PC-9 (cell line): ENCODE measurements around the gene HRH1. TPM values are rescaled to one million over a fixed set of nuclear protein-coding genes. Genes with fewer than 3 reads are reported as not detected.

ENCODE experiments used
- BruUV-seq: library from RNA; stranded (reverse); fragments of 400-500 nt; replicated peaks from 2 replicates; lab custom pipeline; 2021; lab: Mats Ljungman, UMichigan
- CTCF ChIA-PET: fragments of 300-600 bp; sonication (Branson Sonifier 250); formaldehyde crosslinking; loops from one replicate; lab custom pipeline; 2022; ENCODE audit warnings: antibody characterized with exemption; lab: Charles Lee
- POLR2A ChIA-PET: fragments of 300-600 bp; sonication (Branson Sonifier 250); formaldehyde crosslinking; loops from one replicate; lab custom pipeline; 2022; ENCODE audit warnings: antibody characterized with exemption; ENCODE audit not compliant: unreplicated experiment; lab: Charles Lee
- DNase-seq, 2 experiments: peaks; one replicate each; pipeline versions ENCODE4 v3.0.0 to v3.0.0-alpha.2; 2015 to 2022; ENCODE audit warnings: mixed read lengths in 1 of 2
- H2AFZ ChIP-seq: fragments of 200-600 bp; sonication (generic); 2 replicates; pipeline ENCODE4 v1.8.1; 2017; ENCODE audit warnings: antibody characterized with exemption
- H3F3A ChIP-seq: fragments of 200-600 bp; sonication (generic); 2 replicates; pipeline ENCODE4 v1.8.1; 2017; ENCODE audit warnings: antibody characterized with exemption, mild to moderate bottlenecking, low read depth; ENCODE audit not compliant: insufficient read depth
- H3K27ac ChIP-seq: fragments of 200-600 bp; sonication (generic); 2 replicates; pipeline ENCODE4 v1.6.1; 2016; ENCODE audit warnings: mixed run types
- H3K27me3 ChIP-seq: fragments of 200-600 bp; sonication (generic); 2 replicates; pipeline ENCODE4 v1.6.1; 2016; ENCODE audit warnings: low read depth, mixed run types; ENCODE audit not compliant: insufficient read depth
- H3K36me3 ChIP-seq: fragments of 200-600 bp; sonication (generic); 2 replicates; pipeline ENCODE4 v1.6.1; 2016; ENCODE audit warnings: low read depth, mixed run types
- H3K4me1 ChIP-seq: fragments of 200-600 bp; sonication (generic); replicated peaks from 2 replicates; pipeline ENCODE4 v1.6.1; 2016; ENCODE audit warnings: mixed run types; ENCODE audit not compliant: insufficient read depth
- H3K4me2 ChIP-seq: fragments of 200-600 bp; sonication (generic); 2 replicates; pipeline ENCODE4 v1.6.1; 2017; ENCODE audit warnings: mixed run types
- H3K4me3 ChIP-seq: fragments of 200-600 bp; sonication (generic); 2 replicates; pipeline ENCODE4 v1.6.1; 2016; ENCODE audit warnings: mixed run types
- H3K79me2 ChIP-seq: fragments of 200-600 bp; sonication (generic); 2 replicates; pipeline ENCODE4 v1.6.1; 2017; ENCODE audit warnings: low read depth, mixed run types
- H3K9me2 ChIP-seq: fragments of 200-600 bp; sonication (generic); 2 replicates; pipeline ENCODE4 v1.8.1; 2017; ENCODE audit warnings: mild to moderate bottlenecking; ENCODE audit not compliant: insufficient read depth
- H3K9me3 ChIP-seq: fragments of 200-600 bp; sonication (generic); 2 replicates; pipeline ENCODE4 v1.8.1; 2016; ENCODE audit warnings: low read depth; ENCODE audit not compliant: insufficient read depth
- H4K20me1 ChIP-seq: fragments of 200-600 bp; sonication (generic); 2 replicates; pipeline ENCODE4 v1.8.1; 2017; ENCODE audit not compliant: insufficient read depth
- CTCF ChIP-seq: fragments of 200-600 bp; sonication (generic); conservative IDR thresholded peaks from 2 replicates; pipeline ENCODE4 v1.6.1; 2017; ENCODE audit warnings: mixed run types, antibody characterized with exemption, mild to moderate bottlenecking, moderate library complexity
- EZH2 ChIP-seq: fragments of 200-600 bp; sonication (generic); IDR thresholded peaks from 2 replicates; pipeline ENCODE4 v1.8.0; 2017; ENCODE audit warnings: antibody characterized with exemption, low read depth
- intact Hi-C: fragments of 100-400 bp; cut with micrococcal nuclease; formaldehyde crosslinking; loops from one replicate; pipeline ENCODE4 v1.10.0; 2022; ENCODE audit not compliant: unreplicated experiment
- total RNA-seq: library from RNA; stranded (reverse); gene quantifications from 2 replicates; pipeline ENCODE4 v1.2.3, GENCODE V29; 2021

HRH1 gene
- total RNA-seq, 1 experiment from 2014 or later = 9.2 TPM

GRCh38 chr3:11152301-11152700 is 2.0 kb upstream of the HRH1 start:
- Histone ChIP-seq H3F3A (0 out of 2 replicates have a peak, but pooled peaks cover under 1% of the 10 kb centered on the region), H3K36me3 (no peaks in the 10 kb centered on the region), H3K9me2 (no peaks in the 10 kb centered on the region), H3K27ac (no peak overlapping the region), H3K4me2 (no peak overlapping the region), H3K27me3 (no peaks in the 10 kb centered on the region), H4K20me1 (no peaks in the 10 kb centered on the region), H3K4me1 (peaks cover 13% of the 10 kb centered on the region), H3K79me2 (no peaks in the 10 kb centered on the region), H2AFZ (no peak overlapping the region), H3K9me3 (no peaks in the 10 kb centered on the region), H3K4me3 (no peak overlapping the region)
- BruUV-seq = no TSS peak
- intact Hi-C loops = no loop called here
- ChIA-PET CTCF (interaction anchor here (0.6 kb wide), 1 partner anchor 8 kb away, joined by 3 read pairs; no protein-coding TSS in a partner anchor), POLR2A (interaction anchor here (0.6 kb wide), 1 partner anchor 165 kb away, joined by 4 read pairs; no protein-coding TSS in a partner anchor)
- no peak for TF ChIP-seq EZH2
- TF ChIP-seq CTCF = no peak
- DNase-seq = no peak

DNA sequence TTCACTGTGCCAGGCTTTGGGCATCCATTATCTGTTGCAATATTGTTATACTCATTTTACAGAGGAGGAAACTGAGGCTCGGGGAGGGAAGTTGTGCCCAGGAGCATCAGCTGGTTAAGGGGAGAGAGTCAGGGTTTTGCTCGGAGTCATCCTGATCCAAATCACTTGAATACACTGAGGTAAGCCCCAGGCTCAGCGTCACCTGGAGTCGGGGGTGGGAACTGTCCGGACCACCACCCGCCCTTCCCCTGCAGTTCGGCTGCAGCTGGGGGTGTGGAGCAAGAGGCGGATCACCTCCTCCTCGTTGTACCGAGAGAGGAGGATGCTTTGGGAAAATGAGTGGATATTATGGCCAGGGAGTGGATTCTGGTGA is 646 bp downstream of the HRH1 start:
- no peaks in the 10 kb centered on the region for H3K9me3 ChIP-seq
- TF ChIP-seq EZH2 = no peak
- no peak for TF ChIP-seq CTCF
- no peaks in the 10 kb centered on the region for H3K27me3 ChIP-seq
- CTCF ChIA-PET = interaction anchor here (1.0 kb wide), 1 partner anchor 136 kb away, joined by 3 read pairs; no protein-coding TSS in a partner anchor
- peak in 1 of 2 experiments; percentile 12 for DNase-seq
- H3K4me2 ChIP-seq = peak overlapping the region; percentile 99
- POLR2A ChIA-PET = interaction anchor here (0.9 kb wide), 1 partner anchor 18 kb away, joined by 4 read pairs; no protein-coding TSS in a partner anchor
- peak overlapping the region; percentile 76 for H2AFZ ChIP-seq
- BruUV-seq = TSS peak; percentile 43
- intact Hi-C loops = loop anchor here (1.0 to 5.0 kb wide), 6 partner anchors 18 to 180 kb away; no protein-coding TSS in a partner anchor
- H3K79me2 ChIP-seq = no peaks in the 10 kb centered on the region
- no peaks in the 10 kb centered on the region for H3K9me2 ChIP-seq
- H3K4me1 ChIP-seq = peaks cover 9% of the 10 kb centered on the region; the same call in 1 of the 2 replicates
- H3K27ac ChIP-seq = no peak overlapping the region
- H3F3A ChIP-seq = no peaks in the 10 kb centered on the region
- no peaks in the 10 kb centered on the region for H3K36me3 ChIP-seq
- H3K4me3 ChIP-seq = peak overlapping the region; percentile 68
- H4K20me1 ChIP-seq = no peaks in the 10 kb centered on the region

GRCh38 chr3:11155341-11156025 is 1.2 kb downstream of the HRH1 start:
- Histone ChIP-seq H3K4me1 (peaks cover 12% of the 10 kb centered on the region; the same call in 1 of the 2 replicates), H3K4me2 (peak overlapping the region; percentile 99), H3K9me3 (no peaks in the 10 kb centered on the region), H3F3A (no peaks in the 10 kb centered on the region), H3K27ac (no peak overlapping the region), H3K79me2 (no peaks in the 10 kb centered on the region), H2AFZ (peak overlapping the region; percentile 76), H3K9me2 (no peaks in the 10 kb centered on the region), H3K36me3 (no peaks in the 10 kb centered on the region), H4K20me1 (no peaks in the 10 kb centered on the region), H3K27me3 (no peaks in the 10 kb centered on the region), H3K4me3 (peak overlapping the region; percentile 68)
- TF ChIP-seq CTCF = peak; percentile 76
- no peak for TF ChIP-seq EZH2
- peak; percentile 62 to 74 for DNase-seq
- POLR2A ChIA-PET = interaction anchor here (0.6 to 0.9 kb wide), 2 partner anchors 19 to 64 kb away, joined by 3 to 4 read pairs; no protein-coding TSS in a partner anchor
- CTCF ChIA-PET = interaction anchor here (0.6 to 1.0 kb wide), 3 partner anchors 23 to 1851 kb away, joined by 3 to 16 read pairs (median 6); no protein-coding TSS in a partner anchor
- intact Hi-C loops = loop anchor here (1.0 to 5.0 kb wide), 6 partner anchors 18 to 180 kb away; no protein-coding TSS in a partner anchor
- no TSS peak for BruUV-seq
